Measurements from ENCODE around the gene P2RX1.
A peak's percentile ranks its signal among the peaks of the same experiment; 100 is the strongest.

The P2RX1 gene

DNA sequence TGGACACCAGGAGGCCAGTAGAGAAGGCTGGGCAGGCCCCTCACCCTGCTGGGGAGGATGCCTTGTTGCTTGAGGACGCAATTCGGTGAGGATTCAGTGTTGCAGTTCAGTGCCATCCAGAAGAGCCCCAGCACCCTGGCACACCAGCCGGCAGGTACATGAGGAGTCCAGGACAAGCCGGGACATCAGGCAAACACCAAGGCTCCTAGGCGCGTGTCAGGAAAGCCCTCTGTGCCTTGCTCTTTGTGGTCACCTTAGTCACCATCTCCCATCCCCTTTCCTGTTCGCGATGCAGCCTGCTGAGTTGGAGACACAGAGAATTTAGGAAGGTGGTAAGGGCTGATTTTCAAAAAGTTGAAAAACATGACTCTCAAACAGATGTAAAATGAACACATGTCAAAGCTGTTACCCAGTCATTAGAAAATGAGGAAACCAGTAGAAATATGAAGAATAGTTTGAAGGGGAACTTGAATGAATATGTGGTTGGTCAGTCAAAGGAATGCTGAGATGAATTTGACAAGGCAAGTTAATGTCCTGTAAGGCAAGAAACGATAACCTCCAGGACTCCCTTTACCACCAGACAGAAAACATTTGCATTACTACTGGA, 67.9 kb downstream of the P2RX1 start:
- peak; percentile 39 for DNase-seq

DNA sequence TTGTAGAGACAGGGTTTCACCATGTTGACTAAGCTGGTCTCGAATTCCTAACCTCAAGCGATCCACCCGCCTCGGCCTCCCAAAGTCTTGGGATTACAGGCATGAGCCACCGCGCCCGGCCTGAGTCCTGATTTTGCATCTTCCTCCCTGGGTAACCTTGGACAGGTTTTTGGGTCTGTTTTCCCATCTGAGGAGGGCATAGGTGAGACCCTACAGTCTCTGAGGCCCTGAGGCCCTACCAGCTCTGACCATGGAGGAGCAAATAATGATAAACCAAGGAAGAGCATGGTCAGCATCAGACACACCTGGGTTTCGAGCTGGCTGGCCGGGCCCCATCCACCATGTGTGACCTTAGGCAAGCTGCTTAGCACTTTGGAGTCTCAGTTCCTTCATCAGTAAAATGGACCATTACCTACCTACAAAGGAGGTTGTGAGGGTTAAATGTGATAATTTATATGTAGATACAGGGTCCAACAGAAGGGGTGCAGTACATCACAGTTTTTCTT, 69.0 kb downstream of the P2RX1 start:
- DNase-seq, result no peak
